ENCODE results near the gene KLF16.
"Not testable (repeated sequence)": the region's sequence is repeated elsewhere in the genome, so short reads cannot be mapped to it uniquely, and the experiment has no call there.

Gene KLF16

DNA sequence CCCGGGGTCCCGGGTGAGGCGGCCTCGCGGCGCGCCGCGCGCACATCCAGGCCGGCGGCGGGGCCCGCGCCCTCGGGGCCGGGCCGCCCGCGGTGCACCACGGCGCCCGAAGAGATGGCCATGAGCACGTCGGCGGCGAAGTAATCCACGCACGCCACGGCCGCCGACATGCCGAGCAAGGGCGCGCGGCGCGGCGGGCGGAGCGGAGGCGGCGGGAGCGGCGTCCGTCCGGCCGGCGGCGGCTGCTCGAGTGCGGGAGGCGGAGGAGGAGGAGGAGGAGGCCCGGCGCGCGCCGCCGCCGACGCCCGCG, at the start of gene KLF16:
KLF16 (minus strand) TSS at position 252 of the 310 bp plus-strand sequence; CDS start at position 170, 82 bp downstream.
- no peak for DNase-seq (ENCODE audit: low read depth)

GRCh38 chr19:1912760-1913505, 49.6 kb upstream of the KLF16 start:
- DNase-seq (ENCODE audit: low read depth) = no peak

GRCh38 chr19:1911995-1912394, 48.6 kb upstream of the KLF16 start:
- no peak for DNase-seq (ENCODE audit: low read depth)

DNA sequence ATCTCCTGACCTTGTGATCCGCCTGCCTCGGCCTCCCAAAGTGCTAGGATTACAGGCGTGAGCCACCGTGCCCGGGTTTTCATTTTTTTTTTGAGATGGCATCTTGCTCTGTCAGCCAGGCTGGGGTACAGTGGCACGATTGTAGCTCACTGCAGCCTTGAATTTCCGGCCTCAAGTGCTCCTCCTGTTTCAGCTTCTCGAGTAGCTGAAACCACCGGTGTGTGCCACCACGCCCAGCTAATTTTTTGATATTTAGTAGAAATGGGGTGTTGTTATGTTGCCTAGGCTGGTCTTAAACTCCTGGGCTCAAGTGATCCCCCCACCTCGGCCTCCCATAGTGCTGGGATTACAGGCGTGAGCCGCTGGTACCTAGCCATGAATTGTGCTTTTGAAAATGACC, 47.7 kb upstream of the KLF16 start:
- DNase-seq (ENCODE audit: low read depth) = no peak

- DNase-seq (ENCODE audit: low read depth) = no peak
Observed at GRCh38 chr19:1910177-1910576, 46.8 kb upstream of the KLF16 start.

GRCh38 chr19:1909761-1910080, 46.3 kb upstream of the KLF16 start:
- no peak for DNase-seq (ENCODE audit: low read depth)

- no peak for DNase-seq (ENCODE audit: low read depth)
Observed at GRCh38 chr19:1908364-1908678, 44.9 kb upstream of the KLF16 start.

GRCh38 chr19:1907563-1908363, 44.4 kb upstream of the KLF16 start:
- DNase-seq (ENCODE audit: low read depth) = no peak

GRCh38 chr19:1906985-1907562, 43.7 kb upstream of the KLF16 start:
- no peak for DNase-seq (ENCODE audit: low read depth)

DNA sequence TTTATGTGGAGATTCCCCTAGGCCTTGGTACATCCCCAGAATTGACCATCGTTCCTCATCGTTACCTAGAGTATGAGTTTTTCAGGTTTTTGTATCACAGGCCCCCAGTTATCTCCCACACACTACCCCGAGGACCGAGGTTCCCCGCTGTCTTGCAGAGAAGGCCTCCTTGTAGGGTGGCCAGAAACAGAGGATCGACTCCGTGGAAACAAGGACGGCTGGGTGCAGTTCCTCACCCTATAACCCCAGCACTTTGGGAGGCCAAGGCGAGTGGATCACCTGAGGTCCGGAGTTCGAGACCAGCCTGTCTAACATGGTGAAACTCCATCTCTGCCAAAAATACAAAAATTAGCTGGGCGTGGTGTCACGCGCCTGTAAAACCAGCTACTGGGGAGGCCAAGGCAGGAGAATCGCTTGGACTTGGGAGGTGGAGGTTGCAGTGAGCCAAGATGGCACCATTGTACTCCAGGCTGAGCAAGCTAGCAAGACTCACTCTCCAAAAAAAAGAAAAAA, 42.5 kb upstream of the KLF16 start:
- no peak for DNase-seq (ENCODE audit: low read depth)

DNA sequence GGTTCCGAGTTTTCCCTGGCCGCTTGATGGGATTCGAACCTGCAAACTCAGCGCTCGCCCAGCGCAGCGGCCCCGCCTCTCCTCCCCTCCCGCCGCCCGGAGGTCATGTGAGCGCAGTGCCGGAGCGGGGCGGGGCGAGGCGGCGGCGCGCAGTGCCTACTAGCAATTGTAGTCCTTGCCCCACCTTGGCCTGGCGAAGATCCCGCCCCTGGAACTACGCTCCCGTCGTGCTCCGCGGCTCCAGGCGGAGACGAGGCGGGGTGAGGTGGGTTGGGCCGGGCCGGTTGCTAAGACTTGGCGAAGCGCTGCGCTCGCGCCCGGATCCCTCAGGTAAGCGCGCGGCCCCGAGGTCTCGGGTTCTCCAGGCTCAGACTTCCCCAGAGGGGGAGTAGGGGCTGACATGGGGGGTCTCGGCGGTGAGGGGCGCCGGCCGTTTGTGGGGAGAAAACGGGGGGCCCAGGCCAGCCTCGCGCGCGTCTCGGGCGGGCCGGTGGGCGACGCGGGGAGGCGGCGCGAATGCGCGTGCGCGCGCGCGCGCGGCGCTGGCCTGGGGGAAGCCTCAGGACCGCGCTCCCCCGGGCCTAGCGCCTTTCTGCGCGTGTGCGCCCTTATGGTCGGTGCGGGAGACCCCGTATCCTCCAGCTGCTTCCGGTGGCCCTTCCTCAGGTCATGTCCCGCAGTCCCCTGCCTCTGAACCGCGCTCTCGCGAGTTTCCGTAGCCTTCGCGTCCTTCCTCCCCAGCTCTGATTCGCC, 41.9 kb upstream of the KLF16 start, which contains the start of the genes ADAT3 and SCAMP4:
ADAT3 (plus strand) TSS at position 290 of the 753 bp plus-strand sequence. CDS start 6,649 bp downstream, outside the sequence.
SCAMP4 (plus strand) TSS at position 290 of the 753 bp plus-strand sequence. CDS start 9,621 bp downstream, outside the sequence.
- DNase-seq (ENCODE audit: low read depth) = peak; percentile 82

DNA sequence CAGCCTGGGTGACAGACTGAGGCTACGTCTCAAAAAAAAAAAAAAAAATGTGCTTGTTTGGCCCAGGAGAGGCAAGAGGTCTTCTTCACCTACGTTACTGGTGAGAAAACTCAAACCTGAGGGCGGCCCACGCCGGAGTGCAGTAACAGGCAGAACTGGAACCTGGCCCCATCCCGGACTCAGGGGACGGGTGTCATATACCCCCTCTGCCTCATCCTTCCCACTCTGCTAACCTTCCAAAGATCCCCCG, 41.4 kb upstream of the KLF16 start:
- no peak for DNase-seq (ENCODE audit: low read depth)

DNA sequence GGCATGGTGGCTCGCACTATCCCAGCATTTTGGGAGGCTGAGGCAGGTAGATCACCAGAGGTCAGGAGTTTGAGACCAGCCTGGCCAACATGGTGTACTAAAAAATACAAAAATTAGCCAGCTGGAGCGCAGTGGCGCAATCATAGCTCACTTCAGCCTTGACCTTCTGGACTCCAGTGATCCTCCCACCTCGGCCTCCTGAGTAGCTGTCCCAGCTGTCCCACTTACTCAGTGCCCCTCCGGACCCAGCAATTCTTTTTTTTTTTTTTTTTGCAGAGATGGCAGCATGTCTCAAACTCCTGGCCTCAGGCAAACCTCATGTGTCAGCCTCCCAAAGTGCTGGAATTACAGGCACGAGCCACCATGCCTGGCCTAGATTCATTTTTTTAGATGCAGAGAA, 39.5 kb upstream of the KLF16 start:
- no peak for DNase-seq (ENCODE audit: low read depth)

GRCh38 chr19:1901940-1902404, 38.6 kb upstream of the KLF16 start:
- no peak for DNase-seq (ENCODE audit: low read depth)

DNA sequence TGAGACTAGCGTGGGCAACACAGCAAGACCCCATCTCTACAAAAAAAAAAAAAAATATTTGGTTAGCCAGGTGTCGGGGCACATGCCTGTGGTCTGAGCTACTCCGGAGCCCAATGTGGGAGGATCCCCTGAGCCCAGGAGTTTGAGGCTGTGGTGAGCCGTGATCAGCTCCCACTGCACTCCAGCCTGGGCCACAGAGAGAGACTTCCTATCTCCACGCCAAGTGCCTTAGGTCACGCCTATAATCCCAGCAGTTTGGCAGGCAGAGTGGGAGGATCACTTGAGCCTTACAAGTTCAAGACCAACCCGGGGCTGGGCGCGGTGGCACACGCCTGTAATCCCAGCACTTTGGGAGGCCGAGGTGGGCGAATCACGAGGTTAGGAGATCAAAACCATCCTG, 33.1 kb upstream of the KLF16 start:
- no peak for DNase-seq (ENCODE audit: low read depth)

DNA sequence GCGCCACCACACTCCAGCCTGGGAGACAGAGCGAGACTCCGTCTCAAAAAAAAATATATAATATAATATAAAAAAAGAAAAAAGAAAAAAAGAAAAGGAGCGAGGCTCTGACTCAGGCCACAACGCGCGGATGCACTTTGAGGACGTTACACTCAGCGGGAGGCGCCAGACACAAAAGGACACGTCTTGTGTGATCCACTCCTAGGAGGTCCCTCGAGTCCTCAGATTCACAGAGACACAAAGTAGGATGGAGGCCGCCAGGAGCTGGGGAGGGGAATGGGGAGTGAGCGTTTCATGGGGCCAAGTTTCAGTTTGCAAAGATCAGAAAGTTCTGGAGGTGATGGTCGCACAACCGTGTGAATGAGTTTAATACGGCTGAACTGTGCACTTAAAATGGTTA, 30.4 kb upstream of the KLF16 start:
- no peak for DNase-seq (ENCODE audit: low read depth)

GRCh38 chr19:1889907-1890306, 26.5 kb upstream of the KLF16 start:
- DNase-seq (ENCODE audit: low read depth) = no peak

GRCh38 chr19:1888385-1888784, 25.0 kb upstream of the KLF16 start:
- no peak for DNase-seq (ENCODE audit: low read depth)

DNA sequence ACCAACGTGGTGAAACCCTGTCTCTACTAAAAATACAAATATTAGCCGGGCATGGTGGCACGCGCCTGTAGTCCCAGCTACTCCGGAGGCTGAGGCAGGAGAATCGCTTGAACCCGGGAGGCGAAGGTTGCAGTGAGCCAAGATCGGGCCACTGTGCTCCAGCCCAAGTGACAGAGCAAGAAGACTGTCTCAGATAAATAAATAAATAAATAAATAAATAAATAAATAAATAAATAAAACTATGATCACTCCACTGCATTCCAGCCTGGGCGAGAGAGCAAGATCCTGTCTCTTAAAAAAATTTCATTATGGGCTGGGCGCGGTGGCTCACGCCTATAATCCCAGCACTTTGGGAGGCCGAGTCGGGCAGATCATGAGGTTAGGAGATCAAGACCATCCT, 23.0 kb upstream of the KLF16 start:
- not testable (repeated sequence) for DNase-seq (ENCODE audit: low read depth)

DNA sequence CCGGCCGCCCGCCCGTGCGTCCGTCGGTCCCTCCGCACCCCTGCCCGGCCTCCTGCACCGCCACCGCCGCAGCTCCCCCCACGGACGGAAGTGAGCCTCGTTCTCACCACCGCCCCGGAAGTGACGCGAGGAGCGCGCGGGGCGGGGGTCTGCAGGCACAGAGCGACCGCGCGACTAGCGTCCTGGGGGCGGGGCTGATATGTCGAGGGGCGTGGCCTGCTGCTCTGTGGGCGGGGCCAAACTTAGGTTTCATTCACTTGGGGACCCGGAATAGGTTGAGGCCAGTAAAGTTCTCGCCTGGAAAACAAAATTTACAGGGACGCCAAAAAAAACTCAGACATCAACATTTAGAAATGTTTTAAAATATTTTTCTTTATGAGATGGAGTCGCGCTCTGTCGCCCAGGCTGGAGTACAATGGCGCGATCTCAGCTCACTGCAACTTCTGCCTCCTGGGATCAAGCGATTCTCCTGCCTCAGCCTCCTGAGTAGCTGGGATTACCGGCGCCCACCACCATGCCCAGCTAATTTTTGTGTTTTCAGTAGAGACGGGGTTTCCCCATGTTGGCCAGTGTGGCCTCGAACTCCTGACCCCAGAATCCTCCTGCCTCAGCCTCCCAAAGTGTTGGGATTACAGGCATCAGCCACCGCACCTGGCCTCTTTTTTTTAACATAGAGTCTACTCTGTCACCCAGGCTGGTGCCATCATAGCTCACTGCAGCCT, 22.2 kb upstream of the KLF16 start, which contains the start of gene ABHD17A:
ABHD17A (minus strand) TSS at position 99 of the 722 bp plus-strand sequence. CDS start 3,930 bp downstream, outside the sequence.
- not testable (repeated sequence) for DNase-seq (ENCODE audit: low read depth)

DNA sequence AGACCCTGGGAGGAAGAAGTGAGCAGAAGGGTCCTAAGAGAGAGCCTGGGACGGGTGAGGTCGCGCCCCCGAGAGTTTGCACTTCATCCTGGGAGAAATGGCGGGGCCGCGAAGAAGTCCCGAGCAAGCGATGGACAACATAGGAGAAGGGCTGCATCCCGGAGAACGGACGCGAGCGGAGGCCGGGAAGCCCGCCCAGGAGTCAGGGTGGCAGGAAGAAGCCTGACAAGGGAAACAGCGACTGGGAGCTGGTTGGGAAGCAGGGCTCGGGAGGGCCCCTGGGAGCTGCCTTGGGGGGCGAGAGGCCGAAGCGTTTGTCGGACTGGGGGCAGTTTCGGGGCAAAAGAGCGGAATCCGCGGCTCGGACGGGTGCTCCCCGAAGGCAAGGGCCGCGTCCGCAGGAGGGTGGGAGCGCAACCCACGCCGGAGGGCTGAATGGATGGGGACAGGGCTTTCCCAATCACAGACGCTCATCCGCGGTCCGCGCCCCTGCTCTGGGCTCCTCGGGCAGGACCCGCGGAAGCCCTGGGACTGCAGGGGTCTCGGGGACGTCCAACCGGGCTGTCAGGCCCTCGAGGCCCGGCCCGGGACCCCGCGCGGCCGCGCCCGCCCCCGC, 21.4 kb upstream of the KLF16 start:
- DNase-seq (ENCODE audit: low read depth) = no peak
